Gastroesophageal sphincter (tissue), 3 donors: ENCODE measurements around the gene TBC1D20.

Experiments used
- POLR2A ChIP-seq, 2 donors: fragments of 450-650 bp; IDR thresholded peaks; one replicate each; pipeline ENCODE4 v1.6.1; 2017; ENCODE audit warnings: antibody characterized with exemption in 2 of 2, mild to moderate bottlenecking in 2 of 2, moderate library complexity in 1 of 2
- POLR2AphosphoS5 ChIP-seq: sonication (generic); formaldehyde crosslinking; IDR thresholded peaks from one replicate; pipeline ENCODE4 v1.6.1; 2017; ENCODE audit warnings: antibody characterized with exemption
- TF ChIP-seq, protein P1 (sequence below), 4 experiments: fragments of 200-600 bp in 2 of 4; fragments of 450-650 bp in 2 of 4; sonication (generic) in 1 of 4; IDR thresholded peaks; one replicate each; pipeline ENCODE4 v1.5.1; 2017 to 2019; ENCODE audit warnings: antibody characterized with exemption in 4 of 4, mild to moderate bottlenecking in 2 of 4, moderate library complexity in 2 of 4

DNA sequence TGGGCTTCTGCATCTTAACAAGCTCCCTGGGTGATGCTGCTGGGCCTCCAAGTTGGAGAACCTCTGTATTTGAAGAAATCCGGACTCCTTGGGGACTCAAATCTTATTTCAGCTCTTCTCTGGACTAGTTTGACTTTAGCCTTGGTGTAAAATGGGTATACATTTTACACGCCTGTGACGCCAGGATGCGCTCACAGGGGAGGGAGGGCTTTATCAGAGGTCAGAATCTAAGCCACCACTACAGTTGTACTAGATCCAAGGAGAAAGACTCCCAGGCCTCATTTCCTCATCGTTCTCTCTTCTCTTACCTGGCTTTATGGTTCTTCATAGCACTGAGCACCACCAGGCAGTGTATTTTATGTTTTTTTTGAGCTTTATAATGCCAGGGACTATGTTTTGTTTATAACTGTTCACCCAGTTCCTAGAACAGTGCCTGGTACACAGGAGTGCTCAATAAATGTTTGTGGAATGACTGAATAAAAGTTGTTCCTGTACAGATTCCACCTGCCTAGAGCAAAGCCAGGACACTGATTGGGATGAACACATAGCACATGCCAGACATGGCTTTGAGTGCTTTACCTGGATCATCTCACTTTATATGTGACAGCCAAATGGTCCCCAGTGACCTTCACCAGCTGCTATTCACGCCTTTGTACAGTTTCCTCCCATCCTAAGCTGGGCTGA lies 59.3 kb downstream of the TBC1D20 start:
- TF ChIP-seq, protein P1, sequence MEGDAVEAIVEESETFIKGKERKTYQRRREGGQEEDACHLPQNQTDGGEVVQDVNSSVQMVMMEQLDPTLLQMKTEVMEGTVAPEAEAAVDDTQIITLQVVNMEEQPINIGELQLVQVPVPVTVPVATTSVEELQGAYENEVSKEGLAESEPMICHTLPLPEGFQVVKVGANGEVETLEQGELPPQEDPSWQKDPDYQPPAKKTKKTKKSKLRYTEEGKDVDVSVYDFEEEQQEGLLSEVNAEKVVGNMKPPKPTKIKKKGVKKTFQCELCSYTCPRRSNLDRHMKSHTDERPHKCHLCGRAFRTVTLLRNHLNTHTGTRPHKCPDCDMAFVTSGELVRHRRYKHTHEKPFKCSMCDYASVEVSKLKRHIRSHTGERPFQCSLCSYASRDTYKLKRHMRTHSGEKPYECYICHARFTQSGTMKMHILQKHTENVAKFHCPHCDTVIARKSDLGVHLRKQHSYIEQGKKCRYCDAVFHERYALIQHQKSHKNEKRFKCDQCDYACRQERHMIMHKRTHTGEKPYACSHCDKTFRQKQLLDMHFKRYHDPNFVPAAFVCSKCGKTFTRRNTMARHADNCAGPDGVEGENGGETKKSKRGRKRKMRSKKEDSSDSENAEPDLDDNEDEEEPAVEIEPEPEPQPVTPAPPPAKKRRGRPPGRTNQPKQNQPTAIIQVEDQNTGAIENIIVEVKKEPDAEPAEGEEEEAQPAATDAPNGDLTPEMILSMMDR (IDR thresholded peaks at IDR 0.05): no peak
- no peak for TF ChIP-seq POLR2A (IDR thresholded peaks at IDR 0.05)
- TF ChIP-seq POLR2AphosphoS5: no peak
